K562 (cell line): ENCODE results near the gene ANAPC16. TPM values are rescaled to one million over a fixed set of nuclear protein-coding genes. Genes with fewer than 3 reads are reported as not detected.

Experiments used
- AFF1 ChIP-seq, 2 experiments: fragments of 450-650 bp; IDR thresholded peaks; 2 replicates each; pipeline ENCODE4 v1.6.1; 2018; ENCODE audit warnings: mild to moderate bottlenecking in 2 of 2, low read depth in 1 of 2; ENCODE audit not compliant: partially characterized antibody in 2 of 2
- CC2D1A ChIP-seq: fragments of 450-650 bp; IDR thresholded peaks from 2 replicates; pipeline ENCODE4 v1.6.1; 2017; ENCODE audit warnings: mild to moderate bottlenecking
- CREBBP ChIP-seq: IDR thresholded peaks from one replicate; pipeline ENCODE4 v1.6.1; 2012; ENCODE audit warnings: low read depth, mild to moderate bottlenecking, control low read depth, inconsistent platforms, low read length
- DMBX1 ChIP-seq: fragments of 250-450 bp; sonication (Bioruptor Pico); IDR thresholded peaks from 2 replicates; pipeline ENCODE4 v1.8.0; 2022; ENCODE audit warnings: inconsistent platforms, mild to moderate bottlenecking, moderate library complexity, borderline replicate concordance
- EWSR1 ChIP-seq: fragments of 450-650 bp; IDR thresholded peaks from 2 replicates; pipeline ENCODE4 v1.6.1; 2018; ENCODE audit warnings: borderline replicate concordance, mild to moderate bottlenecking, low read depth, moderate library complexity; ENCODE audit not compliant: partially characterized antibody
- EZH2 ChIP-seq: IDR thresholded peaks from 2 replicates; pipeline ENCODE4 v1.6.1; 2012; ENCODE audit warnings: low read depth, mild to moderate bottlenecking, inconsistent platforms, low read length, borderline replicate concordance
- GATAD2A ChIP-seq: fragments of 450-650 bp; IDR thresholded peaks from 2 replicates; pipeline ENCODE4 v1.6.1; 2017
- LARP7 ChIP-seq: fragments of 450-650 bp; IDR thresholded peaks from 2 replicates; pipeline ENCODE4 v1.6.1; 2016
- LCOR ChIP-seq: sonication (generic); formaldehyde crosslinking; IDR thresholded peaks from 2 replicates; pipeline ENCODE4 v1.8.0; 2022; ENCODE audit warnings: mild to moderate bottlenecking, missing genetic modification reagents
- MED1 ChIP-seq: sonication (generic); formaldehyde crosslinking; IDR thresholded peaks from 2 replicates; pipeline ENCODE4 v1.8.1; 2023; ENCODE audit warnings: missing genetic modification reagents, borderline replicate concordance
- NFYB ChIP-seq: IDR thresholded peaks from 2 replicates; pipeline ENCODE4 v1.6.1; 2011; ENCODE audit warnings: mild to moderate bottlenecking, moderate library complexity; ENCODE audit not compliant: insufficient read length; ENCODE audit errors: extremely low read depth
- PCBP1 ChIP-seq: fragments of 200-400 bp; formaldehyde crosslinking; IDR thresholded peaks from 2 replicates; pipeline ENCODE4 v1.6.1; 2018; ENCODE audit warnings: mild to moderate bottlenecking, low read depth, low read length; ENCODE audit not compliant: poor library complexity, severe bottlenecking
- TOE1 ChIP-seq, 2 experiments: fragments of 450-650 bp in 1 of 2; sonication (generic) in 1 of 2; formaldehyde crosslinking in 1 of 2; IDR thresholded peaks; 2 replicates each; pipeline versions ENCODE4 v1.7.1 to v1.8.0; 2016 to 2022; ENCODE audit warnings: borderline replicate concordance in 2 of 2, mild to moderate bottlenecking in 2 of 2, antibody characterized with exemption in 1 of 2, inconsistent platforms in 1 of 2, low read depth in 1 of 2, missing genetic modification reagents in 1 of 2, moderate library complexity in 1 of 2
- ZBTB1 ChIP-seq: sonication (generic); formaldehyde crosslinking; IDR thresholded peaks from 2 replicates; pipeline ENCODE4 v1.8.1; 2023; ENCODE audit warnings: missing genetic modification reagents, low read depth, mild to moderate bottlenecking, borderline replicate concordance
- ZNF280B ChIP-seq: fragments of 250-450 bp; sonication (Bioruptor Pico); IDR thresholded peaks from 2 replicates; pipeline ENCODE4 v1.5.1; 2021; ENCODE audit warnings: mild to moderate bottlenecking
- ZNF408 ChIP-seq: fragments of 250-450 bp; sonication (Bioruptor Pico); IDR thresholded peaks from 2 replicates; pipeline ENCODE4 v1.4.0; 2020; ENCODE audit warnings: low read depth, mild to moderate bottlenecking, moderate library complexity
- ZNF586 ChIP-seq: fragments of 450-650 bp; formaldehyde crosslinking; conservative IDR thresholded peaks from 2 replicates; pipeline ENCODE4 v1.4.0; 2020; ENCODE audit warnings: mild to moderate bottlenecking, moderate library complexity
- polyA plus RNA-seq, 8 experiments: library from polyadenylated mRNA; depleted of rRNA in 4 of 8; stranded (reverse) in 5 of 8; unstranded in 3 of 8; fragments of >200 nt; fragmentation: Nextera tagmentation in 2 of 8; fragmentation: Illumina TruSeq in 1 of 8; extraction: Ambion mirVana in 2 of 8; extraction: Trizol in 1 of 8; gene quantifications; 2 replicates each; pipeline versions ENCODE4 v1.2.1 to v1.2.3, GENCODE V29; 2011 to 2014; ENCODE audit warnings: inconsistent platforms in 1 of 8, missing spikeins in 1 of 8
- total RNA-seq, 7 experiments: library from RNA; depleted of rRNA in 6 of 7; stranded (reverse); fragments of >200 nt in 6 of 7; fragmentation: Illumina TruSeq in 2 of 7; extraction: Trizol in 2 of 7; gene quantifications; 2 replicates each; pipeline versions ENCODE4 v1.2.1 to v1.2.3, GENCODE V29; 2011 to 2021; ENCODE audit warnings: low replicate concordance in 1 of 7
- TF ChIP-seq, protein P1 (sequence below): IDR thresholded peaks from 2 replicates; pipeline ENCODE4 v1.6.1; 2014; ENCODE audit warnings: antibody characterized with exemption
- TF ChIP-seq, protein P2 (sequence below): fragments of 250-450 bp; sonication (Bioruptor Pico); IDR thresholded peaks from 2 replicates; pipeline ENCODE4 v1.9.0; 2021; ENCODE audit warnings: mild to moderate bottlenecking

Gene ANAPC16
- total and polyA plus RNA-seq, 9 of the 15 experiments (the other 6 are each of a cell fraction or from before 2014, with no cell fraction given) = 42.6 to 208 (median 108) TPM

GRCh38 chr10:72260976-72261783 is 45.4 kb downstream of the ANAPC16 start (continued):
- TF ChIP-seq DMBX1 (CRISPR knock-in tag) = peak; percentile 84; the same call in 1 of the 2 replicates
- TF ChIP-seq, protein P1, sequence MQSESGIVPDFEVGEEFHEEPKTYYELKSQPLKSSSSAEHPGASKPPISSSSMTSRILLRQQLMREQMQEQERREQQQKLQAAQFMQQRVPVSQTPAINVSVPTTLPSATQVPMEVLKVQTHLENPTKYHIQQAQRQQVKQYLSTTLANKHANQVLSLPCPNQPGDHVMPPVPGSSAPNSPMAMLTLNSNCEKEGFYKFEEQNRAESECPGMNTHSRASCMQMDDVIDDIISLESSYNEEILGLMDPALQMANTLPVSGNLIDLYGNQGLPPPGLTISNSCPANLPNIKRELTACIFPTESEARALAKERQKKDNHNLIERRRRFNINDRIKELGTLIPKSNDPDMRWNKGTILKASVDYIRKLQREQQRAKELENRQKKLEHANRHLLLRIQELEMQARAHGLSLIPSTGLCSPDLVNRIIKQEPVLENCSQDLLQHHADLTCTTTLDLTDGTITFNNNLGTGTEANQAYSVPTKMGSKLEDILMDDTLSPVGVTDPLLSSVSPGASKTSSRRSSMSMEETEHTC = 0 out of 2 replicates have a peak, but pooled peaks have one; percentile 26
- no peak for TF ChIP-seq ZNF408 (CRISPR knock-in tag)
- no peak for TF ChIP-seq EWSR1
- TF ChIP-seq ZNF280B (CRISPR knock-in tag) = no peak
- peak; percentile 27 to 47 for TF ChIP-seq AFF1 (IDR thresholded peaks at IDR 0.05; ENCODE audit: low read depth in 1 of 2, partially characterized antibody in 2 of 2)
- no peak for TF ChIP-seq CREBBP
- no peak for TF ChIP-seq MED1
- no peak for TF ChIP-seq LARP7
- TF ChIP-seq LCOR = no peak; the same call in 1 of the 2 replicates
- TF ChIP-seq, protein P2, sequence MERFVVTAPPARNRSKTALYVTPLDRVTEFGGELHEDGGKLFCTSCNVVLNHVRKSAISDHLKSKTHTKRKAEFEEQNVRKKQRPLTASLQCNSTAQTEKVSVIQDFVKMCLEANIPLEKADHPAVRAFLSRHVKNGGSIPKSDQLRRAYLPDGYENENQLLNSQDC (CRISPR knock-in tag) = no peak
- peak; percentile 4 for TF ChIP-seq TOE1 (IDR thresholded peaks at IDR 0.05; ENCODE audit: borderline replicate concordance)
- no peak for TF ChIP-seq TOE1 (CRISPR knock-in tag; IDR thresholded peaks at IDR 0.05; ENCODE audit: borderline replicate concordance, low read depth)
- TF ChIP-seq GATAD2A = peak; percentile 91
- TF ChIP-seq ZBTB1 (CRISPR knock-in tag) = peak; percentile 65; the same call in 1 of the 2 replicates
- TF ChIP-seq NFYB = no peak
- no peak for TF ChIP-seq PCBP1
- TF ChIP-seq CC2D1A = peak; percentile 45; the same call in 1 of the 2 replicates
- TF ChIP-seq ZNF586 (CRISPR knock-in tag) = peak; percentile 36; the same call in 1 of the 2 replicates
- no peak for TF ChIP-seq EZH2
